Small intestine (tissue), 7 donors: ENCODE measurements around the gene RWDD2A. TPM values are rescaled to one million over a fixed set of nuclear protein-coding genes. Genes with fewer than 3 reads are reported as not detected.
A peak's percentile ranks its signal among the peaks of the same experiment; 100 is the strongest.
"Not testable (repeated sequence)": the region's sequence is repeated elsewhere in the genome, so short reads cannot be mapped to it uniquely, and the experiment has no call there.

Source experiments
- DNase-seq, 2 donors: peaks; one replicate each; pipeline versions ENCODE4 v3.0.0 to v3.0.0-alpha.2; 2013
- FAIRE-seq: peaks from 2 replicates; lab custom pipeline; 2012; peaks lifted over from hg19 to GRCh38; lab: Jason Lieb, UNC
- H3K27ac ChIP-seq, 3 donors: one replicate each; pipeline ENCODE4 v1.5.1; 2013; ENCODE audit warnings: low read length in 2 of 3, mild to moderate bottlenecking in 2 of 3, control low read depth in 1 of 3, inconsistent platforms in 1 of 3, low read depth in 1 of 3, moderate library complexity in 1 of 3
- H3K27me3 ChIP-seq, 3 donors: one replicate each; pipeline ENCODE4 v1.6.1; 2013; ENCODE audit warnings: low read length in 3 of 3, inconsistent platforms in 1 of 3; ENCODE audit not compliant: control insufficient read depth in 3 of 3, insufficient read depth in 3 of 3
- H3K36me3 ChIP-seq, 3 donors: one replicate each; pipeline ENCODE4 v1.6.1; 2013; ENCODE audit warnings: low read length in 3 of 3, inconsistent platforms in 1 of 3, low read depth in 1 of 3, mild to moderate bottlenecking in 1 of 3, moderate library complexity in 1 of 3; ENCODE audit not compliant: control insufficient read depth in 3 of 3, insufficient read depth in 2 of 3
- H3K4me1 ChIP-seq, 3 donors: one replicate each; pipeline ENCODE4 v1.6.1; 2013; ENCODE audit warnings: low read length in 2 of 3, inconsistent platforms in 1 of 3, low read depth in 1 of 3, mild to moderate bottlenecking in 1 of 3, moderate library complexity in 1 of 3; ENCODE audit not compliant: control insufficient read depth in 3 of 3, insufficient read depth in 2 of 3
- H3K4me3 ChIP-seq, 3 donors: one replicate each; pipeline ENCODE4 v1.5.1; 2013; ENCODE audit warnings: low read length in 3 of 3, control low read depth in 1 of 3, inconsistent platforms in 1 of 3, low read depth in 1 of 3, mild to moderate bottlenecking in 1 of 3, moderate library complexity in 1 of 3
- H3K9me3 ChIP-seq, 2 donors: one replicate each; pipeline ENCODE4 v1.6.1; 2013; ENCODE audit warnings: low read depth in 1 of 2, low read length in 1 of 2; ENCODE audit not compliant: control insufficient read depth in 2 of 2, insufficient read depth in 1 of 2
- WGBS, 3 donors: extraction: QIAGEN DNeasy Blood & Tissue Kit; methylation state at CpG; one replicate each; pipeline ENCODE4 v1.1.7; 2013; 5-methylcytosine and 5-hydroxymethylcytosine counted together
- polyA plus RNA-seq, 4 donors: library from polyadenylated mRNA; stranded (reverse) in 3 of 4; unstranded in 1 of 4; fragments of 200-250 nt in 3 of 4; fragments of 120-200 nt in 1 of 4; gene quantifications; one replicate each; pipeline versions ENCODE4 v1.2.1 to v1.2.3, GENCODE V29; 2013
- donor health status: healthy with polysubstance abuse.
- donor health status: control.
- donor health status: control.
- donor health status: Bipolar disorder and iron deficiency.
- donor health status: healthy.

The RWDD2A gene
- polyA plus RNA-seq, 4 donors: 1.1 to 6.2 (median 1.5) TPM

DNA sequence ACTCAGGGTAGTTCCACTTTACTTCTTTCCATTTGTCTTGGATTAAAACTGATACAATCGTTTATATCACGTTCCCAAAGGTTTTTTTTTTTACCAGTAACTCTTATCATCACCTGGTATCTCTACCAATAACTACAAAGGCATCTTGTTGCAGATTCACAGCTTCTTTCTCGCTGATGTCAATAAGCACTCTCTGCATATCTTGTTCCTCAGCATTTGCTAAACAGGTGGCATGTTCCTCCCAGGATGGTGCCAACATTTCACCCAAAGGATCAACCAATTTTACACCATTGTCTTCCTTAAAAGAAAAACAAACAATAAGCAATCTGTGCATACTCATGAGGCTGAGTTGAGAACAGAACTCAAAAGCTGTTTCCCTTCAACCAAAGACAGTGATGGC lies 4.7 kb upstream of the RWDD2A start:
- no peaks in the 10 kb centered on the region for H3K27me3 ChIP-seq
- no peak overlapping the region for H3K27ac ChIP-seq
- no peak for FAIRE-seq
- no peaks in the 10 kb centered on the region for H3K9me3 ChIP-seq
- DNase-seq: no peak
- 32 to 65% (median 52%) methylated on average over 3 of the region's 3 CpGs for WGBS, 3 donors
- H3K4me3 ChIP-seq: no peak overlapping the region
- H3K4me1 ChIP-seq: peaks cover 2 to 11% (median 2%) of the 10 kb centered on the region in 3 donors
- peaks cover 2 to 22% (median 9%) of the 10 kb centered on the region in 3 donors for H3K36me3 ChIP-seq

DNA sequence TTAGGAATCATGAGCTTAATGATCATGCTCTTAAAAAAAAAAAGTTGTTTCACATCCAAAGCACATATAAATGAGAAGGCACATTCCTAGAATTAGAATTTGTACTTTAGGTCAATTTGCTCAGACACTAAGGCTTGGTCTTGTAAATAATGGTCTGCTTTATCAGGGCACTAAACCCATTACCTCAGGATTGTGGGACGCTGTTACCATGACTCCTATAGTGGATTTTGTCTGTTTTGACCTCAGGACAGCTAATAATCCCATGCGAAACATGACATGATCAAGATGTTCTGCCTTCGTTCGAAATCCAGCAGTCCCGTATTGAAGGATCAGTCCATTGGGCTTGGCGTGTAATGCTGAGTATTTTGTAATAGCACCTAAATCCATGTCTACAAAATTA lies 2.5 kb upstream of the RWDD2A start:
- no peaks in the 10 kb centered on the region for H3K9me3 ChIP-seq
- H3K27me3 ChIP-seq: no peaks in the 10 kb centered on the region
- no peak overlapping the region for H3K4me3 ChIP-seq
- H3K4me1 ChIP-seq: peaks cover 2 to 16% (median 6%) of the 10 kb centered on the region in 3 donors
- WGBS, 3 donors: 64 to 87% (median 78%) methylated on average over 6 of the region's 6 CpGs
- no peak for FAIRE-seq
- DNase-seq: peak in 1 of 2 donors; percentile 89
- H3K27ac ChIP-seq: peak overlapping the region in 1 of 3 donors; percentile 75
- peaks cover 2 to 11% (median 9%) of the 10 kb centered on the region in 3 donors for H3K36me3 ChIP-seq

DNA sequence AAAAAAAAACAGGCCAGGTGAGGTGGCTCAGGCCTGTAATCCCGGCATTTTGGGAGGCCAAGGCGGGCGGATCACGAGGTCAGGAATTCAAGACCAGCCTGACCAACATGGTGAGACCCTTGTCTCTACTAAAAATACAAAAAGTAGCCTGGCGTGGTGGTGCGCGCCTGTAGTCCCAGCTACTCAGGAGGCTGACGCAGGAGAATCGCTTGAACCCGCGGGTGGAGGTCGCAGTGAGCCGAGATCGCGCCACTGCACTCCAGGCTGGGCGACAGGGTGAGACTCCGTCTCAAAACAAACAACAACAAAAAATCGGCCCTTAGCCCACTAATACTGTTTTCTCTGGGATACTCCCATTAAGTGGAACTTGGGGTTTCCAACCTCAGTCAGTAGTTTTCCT lies 1.2 kb upstream of the RWDD2A start:
- H3K9me3 ChIP-seq, H3K27me3 ChIP-seq, DNase-seq, FAIRE-seq, H3K36me3 ChIP-seq: not testable (repeated sequence)
- H3K4me3 ChIP-seq: peak overlapping the region in 2 of 3 donors; percentile 85 to 88
- WGBS, 3 donors: 75 to 87% (median 86%) methylated on average over 16 to 18 of the region's 18 CpGs
- H3K27ac ChIP-seq: peak overlapping the region in 1 of 3 donors; percentile 86
- peaks cover 2 to 16% (median 6%) of the 10 kb centered on the region in 3 donors for H3K4me1 ChIP-seq

DNA sequence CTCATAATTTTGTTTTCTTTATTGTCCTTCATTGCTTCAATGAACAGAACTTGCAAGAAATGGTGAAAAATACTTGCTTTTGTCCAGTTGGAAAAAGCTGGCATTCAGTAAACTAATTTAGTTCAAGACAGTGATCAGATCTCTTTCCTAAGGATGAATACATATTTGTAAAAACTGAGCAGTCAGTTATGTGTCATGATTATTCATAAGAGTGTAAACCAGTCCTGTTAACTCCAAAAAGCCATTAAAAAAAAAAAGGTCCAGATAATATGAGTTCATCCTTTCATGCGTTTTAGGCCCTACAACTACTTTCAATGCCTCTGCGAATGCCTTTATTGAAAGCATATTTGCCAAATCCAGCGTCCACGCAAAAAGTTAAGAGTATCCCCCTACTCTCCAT lies 701 bp upstream of the RWDD2A start:
- H3K9me3 ChIP-seq: no peaks in the 10 kb centered on the region
- peaks cover 2 to 16% (median 6%) of the 10 kb centered on the region in 3 donors for H3K4me1 ChIP-seq
- 0 to 1% (median 1%) methylated on average over 4 of the region's 4 CpGs for WGBS, 3 donors
- no peaks in the 10 kb centered on the region for H3K27me3 ChIP-seq
- peaks cover 2 to 3% (median 3%) of the 10 kb centered on the region in 3 donors for H3K36me3 ChIP-seq
- no peak for FAIRE-seq
- peak overlapping the region; percentile 85 to 94 (median 88) for H3K4me3 ChIP-seq
- H3K27ac ChIP-seq: peak overlapping the region; percentile 77 to 88 (median 86)
- no peak for DNase-seq

DNA sequence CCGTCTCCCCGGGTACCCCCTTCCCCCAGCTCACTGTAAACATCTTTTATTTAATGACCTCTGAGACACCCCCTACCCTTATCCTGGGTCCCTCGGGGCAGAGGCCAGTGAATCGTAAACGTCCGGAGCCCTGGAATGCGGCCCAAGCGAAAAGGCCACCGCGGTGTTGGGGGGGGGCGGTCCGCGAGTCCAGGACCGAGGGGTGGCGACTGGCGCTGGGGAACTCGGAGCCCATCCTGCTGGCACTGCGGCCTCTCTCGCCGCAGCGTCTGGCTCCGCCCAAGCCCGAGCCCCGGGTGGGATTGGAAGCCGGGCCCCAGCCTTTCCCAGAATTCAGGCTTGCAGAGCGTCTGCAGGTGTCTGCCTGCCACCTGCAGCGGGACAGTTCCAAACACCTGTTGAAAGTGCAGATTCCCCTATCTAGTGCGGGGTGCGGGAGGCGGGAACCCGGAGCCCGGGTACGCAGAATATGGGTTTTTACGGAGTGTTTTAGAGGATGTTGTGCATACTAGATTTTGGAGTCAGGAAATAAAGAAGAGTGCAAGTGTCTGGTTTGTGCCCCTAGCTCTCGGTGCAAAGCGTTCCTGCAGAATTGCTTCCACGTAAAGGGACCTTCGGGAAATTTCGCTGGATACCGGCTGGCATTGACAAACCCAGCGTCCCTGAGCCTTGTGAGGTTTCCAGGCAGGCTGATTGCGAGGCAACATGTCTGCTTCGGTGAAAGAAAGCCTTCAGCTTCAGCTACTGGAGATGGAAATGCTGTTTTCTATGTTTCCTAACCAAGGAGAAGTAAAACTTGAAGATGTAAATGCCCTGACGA lies 800 bp downstream of the RWDD2A start:
- Histone ChIP-seq H3K9me3 (no peaks in the 10 kb centered on the region), H3K27ac (peak overlapping the region in 2 of 3 donors; percentile 86 to 88), H3K36me3 (peaks cover 0 to 5% (median 0%) of the 10 kb centered on the region in 3 donors), H3K4me1 (peaks cover 2 to 16% (median 6%) of the 10 kb centered on the region in 3 donors), H3K4me3 (peak overlapping the region; percentile 85 to 94 (median 88)), H3K27me3 (no peaks in the 10 kb centered on the region)
- DNase-seq (peak; percentile 35 to 76), FAIRE-seq (no peak)
- 3 to 5% (median 4%) methylated on average over 43 to 44 of the region's 44 CpGs for WGBS, 3 donors

DNA sequence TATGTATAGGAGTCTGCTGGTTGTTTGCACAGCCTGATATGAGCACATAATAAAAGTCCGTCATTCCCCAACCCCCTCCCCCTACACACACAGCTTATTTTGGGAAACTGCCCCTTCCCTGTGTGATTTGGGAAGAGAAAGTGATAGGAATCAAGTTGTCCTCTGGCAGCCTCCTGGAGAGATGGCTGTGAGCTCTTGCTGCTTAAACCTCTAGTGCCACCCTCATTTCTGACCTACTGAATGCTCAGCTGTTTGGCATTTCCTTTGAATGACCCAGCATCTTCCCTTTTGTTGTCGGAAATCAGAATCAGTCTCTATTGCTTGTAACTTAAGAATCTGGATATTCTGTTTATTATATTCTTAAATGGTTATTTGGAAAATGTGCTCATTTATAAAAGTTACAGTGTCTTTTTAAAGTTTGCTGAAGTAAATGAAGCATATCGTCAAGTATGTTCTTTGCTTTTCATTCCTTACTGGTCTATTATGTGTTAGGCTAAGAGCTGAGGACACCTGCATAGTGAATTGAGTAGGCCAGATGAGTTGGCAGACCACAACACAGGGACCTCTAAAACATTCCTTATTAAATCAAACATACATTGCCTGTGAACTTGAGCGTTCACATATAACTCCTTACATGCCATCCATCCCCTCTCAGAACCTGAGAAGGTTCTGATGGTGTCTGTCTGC lies 5.5 kb downstream of the RWDD2A start:
- Histone ChIP-seq H3K4me1 (peaks cover 0 to 9% (median 4%) of the 10 kb centered on the region in 3 donors), H3K9me3 (no peaks in the 10 kb centered on the region), H3K27ac (no peak overlapping the region), H3K4me3 (no peak overlapping the region), H3K36me3 (peaks cover 0 to 5% (median 0%) of the 10 kb centered on the region in 3 donors), H3K27me3 (no peaks in the 10 kb centered on the region)
- no peak for DNase-seq
- FAIRE-seq: no peak
- 81 to 91% (median 87%) methylated on average over 4 of the region's 4 CpGs for WGBS, 3 donors

DNA sequence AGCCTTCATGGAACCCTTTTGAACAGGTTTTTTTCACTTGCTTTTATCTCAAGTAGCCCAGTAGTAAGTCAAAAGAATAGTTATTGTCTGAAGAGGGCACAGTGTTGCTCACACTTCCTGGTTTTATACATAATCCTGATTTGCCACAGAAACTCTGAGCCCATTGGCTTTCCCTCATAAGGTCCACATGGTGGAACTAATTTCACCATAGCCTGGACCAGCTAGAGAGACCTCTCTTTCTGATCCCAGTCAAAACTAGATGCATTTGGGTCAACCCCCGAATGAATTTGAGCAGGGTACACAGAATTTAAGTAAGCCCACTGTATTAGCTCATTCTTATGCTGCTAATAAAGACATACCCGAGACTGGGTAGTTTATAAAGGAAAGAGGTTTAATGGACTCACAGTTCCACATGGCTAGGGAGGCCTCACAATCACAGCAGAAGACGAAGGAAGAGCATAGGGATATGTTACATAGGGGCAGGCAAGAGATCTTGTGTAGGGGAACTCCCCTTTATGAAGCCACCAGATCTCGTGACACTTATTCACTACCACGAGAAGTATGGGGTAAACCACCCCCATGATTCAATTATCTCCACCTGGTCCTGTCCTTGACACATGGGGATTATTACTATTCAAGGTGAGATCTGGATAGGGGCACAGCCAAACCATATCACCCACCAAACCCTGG lies 6.2 kb downstream of the RWDD2A start:
- no peak for DNase-seq
- no peak overlapping the region for H3K27ac ChIP-seq
- H3K4me1 ChIP-seq: peaks cover 0 to 6% (median under 1%) of the 10 kb centered on the region in 3 donors
- no peak overlapping the region for H3K4me3 ChIP-seq
- peaks cover 0 to 5% (median 0%) of the 10 kb centered on the region in 3 donors for H3K36me3 ChIP-seq
- no peak for FAIRE-seq
- WGBS, 3 donors: 58 to 80% (median 72%) methylated on average over 5 of the region's 5 CpGs
- H3K9me3 ChIP-seq: no peaks in the 10 kb centered on the region
- no peaks in the 10 kb centered on the region for H3K27me3 ChIP-seq

DNA sequence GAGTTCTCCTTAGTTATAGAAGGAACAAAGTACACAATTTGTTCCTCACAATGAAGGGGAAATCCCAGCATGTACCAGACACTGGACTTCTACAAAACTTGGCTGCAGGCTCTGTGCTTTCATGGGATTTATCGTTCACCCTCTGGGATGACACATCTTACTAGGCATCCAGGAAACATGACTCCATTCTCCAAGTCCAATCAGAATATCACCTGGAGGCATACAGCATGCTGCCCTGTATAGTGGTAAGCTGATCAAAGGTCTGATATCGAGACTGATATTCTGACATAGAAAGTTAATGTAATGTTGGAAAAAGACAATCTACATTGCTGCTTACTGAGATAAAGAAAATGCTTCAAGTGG lies 6.7 kb downstream of the RWDD2A start:
- Histone ChIP-seq H3K36me3 (peaks cover 0 to 5% (median 0%) of the 10 kb centered on the region in 3 donors), H3K4me1 (peaks cover 0 to 4% (median 0%) of the 10 kb centered on the region in 3 donors), H3K27me3 (no peaks in the 10 kb centered on the region), H3K27ac (no peak overlapping the region), H3K4me3 (no peak overlapping the region), H3K9me3 (no peaks in the 10 kb centered on the region)
- peak; percentile 38 to 42 for DNase-seq
- no peak for FAIRE-seq
- 13 to 57% (median 50%) methylated on average over 2 of the region's 2 CpGs for WGBS, 3 donors
